Stimulated activated CD4-positive, alpha-beta T cell treated with anti-CD3 and anti-CD28 coated beads, Interleukin-2, amount 100 ng/mL, for 4 hours (primary cell): Measurements from ENCODE around the gene SLC25A2.

Experiments
- DNase-seq: peaks from one replicate; pipeline ENCODE4 v3.0.0-alpha.2; 2020; ENCODE audit warnings: low read depth

The SLC25A2 gene

DNA sequence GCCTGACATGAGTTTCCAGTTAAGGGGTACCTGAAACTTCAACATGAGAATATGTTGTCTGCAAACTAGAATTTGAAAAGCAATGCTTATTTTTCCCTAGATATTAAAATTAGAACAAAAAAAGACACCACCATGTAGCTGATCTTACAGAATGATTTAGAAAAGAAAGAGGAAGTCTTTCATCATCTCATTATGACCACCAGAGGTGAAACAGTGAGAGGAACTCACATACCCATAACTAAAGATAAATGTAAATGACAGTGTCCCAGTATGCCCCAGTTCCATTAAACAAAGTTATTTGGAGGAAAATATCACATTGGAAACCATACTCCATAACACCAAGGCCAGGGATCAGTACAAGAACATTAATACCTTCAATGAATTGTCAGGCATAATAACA is 9.9 kb upstream of the SLC25A2 start:
- no peak for DNase-seq

- DNase-seq: no peak
These were observed 2.8 kb upstream of the SLC25A2 start for GRCh38 chr5:141306630-141307029.

DNA sequence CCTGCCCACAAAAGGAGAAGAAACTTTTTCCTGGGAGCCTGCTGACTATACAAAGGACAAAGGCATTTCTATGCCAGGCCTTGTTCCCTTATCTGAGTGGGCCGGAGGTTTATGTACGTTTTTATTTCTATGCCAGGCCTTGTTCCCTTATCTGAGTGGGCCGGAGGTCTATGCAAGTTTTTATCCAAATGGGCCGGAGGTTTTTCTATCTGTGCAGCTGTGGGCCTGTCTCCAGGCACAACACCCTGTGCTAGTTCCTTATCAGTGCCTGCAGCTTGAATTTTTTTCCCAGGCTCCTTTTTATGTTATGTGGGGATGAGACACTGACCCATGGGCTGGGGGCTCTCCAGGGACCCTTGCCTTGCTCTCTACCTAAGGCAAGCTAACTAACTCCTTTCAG is 5.5 kb downstream of the SLC25A2 start:
- DNase-seq: no peak

DNA sequence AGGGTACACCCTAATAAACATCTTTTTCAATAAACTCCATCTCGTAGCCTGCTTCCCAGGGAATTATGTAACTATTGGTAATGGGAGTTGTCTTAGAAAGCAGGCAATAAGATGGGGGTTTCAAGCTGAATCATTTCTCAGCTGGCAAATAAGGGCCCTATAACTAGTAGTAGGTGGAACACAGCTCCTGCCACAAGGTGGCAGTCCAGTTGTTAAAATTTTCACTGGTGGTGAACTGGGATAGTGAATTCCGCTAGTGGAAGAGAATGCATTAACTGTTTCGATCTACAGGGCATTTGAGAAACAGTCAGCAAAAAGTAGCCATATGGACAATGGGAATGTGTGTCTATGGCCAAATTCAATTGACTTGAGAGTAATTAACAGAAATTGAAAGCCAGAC is 30.9 kb downstream of the SLC25A2 start:
- DNase-seq: no peak

- no peak for DNase-seq
These were observed 34.7 kb downstream of the SLC25A2 start for GRCh38 chr5:141269195-141269594.

GRCh38 chr5:141261238-141261546 is 42.7 kb downstream of the SLC25A2 start:
- no peak for DNase-seq

GRCh38 chr5:141260458-141261237 is 43.2 kb downstream of the SLC25A2 start:
- no peak for DNase-seq

DNA sequence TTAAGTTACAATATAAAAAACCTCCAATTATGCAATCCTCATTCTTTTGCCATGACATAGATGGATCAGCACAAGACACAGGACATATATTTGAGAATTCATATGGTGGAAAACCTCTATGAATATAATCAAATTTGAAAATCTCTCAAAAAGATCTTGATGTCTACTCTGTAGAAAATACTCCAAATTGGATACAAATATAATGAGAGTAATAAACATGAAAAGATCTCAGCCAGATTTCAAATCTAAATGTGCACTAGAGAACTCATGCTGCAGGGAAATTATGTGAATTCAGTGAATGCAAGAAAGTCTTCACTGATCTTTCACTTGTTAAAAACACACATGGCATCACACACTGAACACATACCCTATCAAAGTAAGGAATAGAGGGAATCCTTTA is 44.9 kb downstream of the SLC25A2 start:
- no peak for DNase-seq

- DNase-seq: no peak
These were observed 45.4 kb downstream of the SLC25A2 start for GRCh38 chr5:141258464-141258863.
